ENCODE measurements around the gene SLC35C1. TPM values are rescaled to one million over a fixed set of nuclear protein-coding genes. Genes with fewer than 3 reads are reported as not detected.

The SLC35C1 gene
- total and polyA plus RNA-seq, 9 of the 15 experiments (the other 6 are each of a cell fraction or from before 2014, with no cell fraction given) = 0.65 to 13.1 (median 2.4) TPM

DNA sequence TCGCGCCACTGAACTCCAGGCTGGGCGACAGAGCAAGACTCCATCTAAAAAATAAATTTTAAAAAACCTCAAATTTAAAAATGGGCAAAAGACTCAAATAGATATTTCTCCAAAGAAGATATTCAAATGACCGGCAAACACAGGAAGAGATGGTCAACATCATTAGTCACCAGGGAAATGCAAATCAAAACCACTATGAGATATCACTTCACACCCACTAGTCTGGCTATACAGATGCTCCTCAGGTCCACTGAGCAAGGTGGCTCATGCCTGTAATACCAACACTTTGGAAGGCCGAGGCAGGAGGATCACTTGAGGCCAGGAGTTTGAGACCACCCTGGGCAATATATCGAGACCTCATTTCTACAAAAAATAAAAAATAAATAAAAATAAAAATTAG, 43.3 kb upstream of the SLC35C1 start:
- H3K4me3 ChIP-seq = no peak overlapping the region

More for the DNA sequence above, 43.3 kb upstream of the SLC35C1 start:
- BruUV-seq (replicated peaks) = no TSS peak
- H3K9me3 ChIP-seq (replicated peaks; ENCODE audit: control insufficient read depth, insufficient read depth, low read depth, low read length) = 0 out of 2 replicates have a peak, but pooled peaks cover 1% of the 10 kb centered on the region
- H4K20me1 ChIP-seq (replicated peaks; ENCODE audit: control insufficient read depth, insufficient read depth, low read length) = no peaks in the 10 kb centered on the region
- in situ Hi-C loops (cut with MboI) (no loop called here), intact Hi-C loops (cut with micrococcal nuclease) (no loop called here)
- CTCF ChIA-PET (ENCODE audit: low intra/inter-chr PET ratio) = no interaction called here
- ATAC-seq (no peak), DNase-seq (ENCODE audit: extremely low read depth in 1 of 4, low spot score in 3 of 4) (no peak), FAIRE-seq (no peak)
- 19% methylated on average over 6 of the region's 6 CpGs for WGBS (ENCODE audit: insufficient coverage, low coverage, missing lambda C conversion rate)
- H3K27me3 ChIP-seq (ENCODE audit: control insufficient read depth in 2 of 2, insufficient read depth in 2 of 2, low read length in 2 of 2) = peaks cover 18 to 46% of the 10 kb centered on the region in 2 experiments
- no peaks in the 10 kb centered on the region for H3K9me1 ChIP-seq (ENCODE audit: control insufficient read depth, insufficient read depth, low read length)
- H2AFZ ChIP-seq (ENCODE audit: low read depth, low read length) = no peak overlapping the region
- TF ChIP-seq, protein P1, sequence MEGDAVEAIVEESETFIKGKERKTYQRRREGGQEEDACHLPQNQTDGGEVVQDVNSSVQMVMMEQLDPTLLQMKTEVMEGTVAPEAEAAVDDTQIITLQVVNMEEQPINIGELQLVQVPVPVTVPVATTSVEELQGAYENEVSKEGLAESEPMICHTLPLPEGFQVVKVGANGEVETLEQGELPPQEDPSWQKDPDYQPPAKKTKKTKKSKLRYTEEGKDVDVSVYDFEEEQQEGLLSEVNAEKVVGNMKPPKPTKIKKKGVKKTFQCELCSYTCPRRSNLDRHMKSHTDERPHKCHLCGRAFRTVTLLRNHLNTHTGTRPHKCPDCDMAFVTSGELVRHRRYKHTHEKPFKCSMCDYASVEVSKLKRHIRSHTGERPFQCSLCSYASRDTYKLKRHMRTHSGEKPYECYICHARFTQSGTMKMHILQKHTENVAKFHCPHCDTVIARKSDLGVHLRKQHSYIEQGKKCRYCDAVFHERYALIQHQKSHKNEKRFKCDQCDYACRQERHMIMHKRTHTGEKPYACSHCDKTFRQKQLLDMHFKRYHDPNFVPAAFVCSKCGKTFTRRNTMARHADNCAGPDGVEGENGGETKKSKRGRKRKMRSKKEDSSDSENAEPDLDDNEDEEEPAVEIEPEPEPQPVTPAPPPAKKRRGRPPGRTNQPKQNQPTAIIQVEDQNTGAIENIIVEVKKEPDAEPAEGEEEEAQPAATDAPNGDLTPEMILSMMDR (IDR thresholded peaks at IDR 0.05 in 2 of 3, conservative IDR thresholded peaks at IDR 0.05 in 1 of 3; ENCODE audit: insufficient read depth in 2 of 3, low read depth in 1 of 3, low read length in 3 of 3) = no peak
- TF ChIP-seq PTTG1 (tag; IDR thresholded peaks at IDR 0.05; ENCODE audit: low read depth) = no peak
- TF ChIP-seq TEAD2 (tag; IDR thresholded peaks at IDR 0.05) = no peak
- no peak for TF ChIP-seq HSF4 (CRISPR knock-in tag; IDR thresholded peaks at IDR 0.05; ENCODE audit: borderline replicate concordance)
- TF ChIP-seq, protein P2, sequence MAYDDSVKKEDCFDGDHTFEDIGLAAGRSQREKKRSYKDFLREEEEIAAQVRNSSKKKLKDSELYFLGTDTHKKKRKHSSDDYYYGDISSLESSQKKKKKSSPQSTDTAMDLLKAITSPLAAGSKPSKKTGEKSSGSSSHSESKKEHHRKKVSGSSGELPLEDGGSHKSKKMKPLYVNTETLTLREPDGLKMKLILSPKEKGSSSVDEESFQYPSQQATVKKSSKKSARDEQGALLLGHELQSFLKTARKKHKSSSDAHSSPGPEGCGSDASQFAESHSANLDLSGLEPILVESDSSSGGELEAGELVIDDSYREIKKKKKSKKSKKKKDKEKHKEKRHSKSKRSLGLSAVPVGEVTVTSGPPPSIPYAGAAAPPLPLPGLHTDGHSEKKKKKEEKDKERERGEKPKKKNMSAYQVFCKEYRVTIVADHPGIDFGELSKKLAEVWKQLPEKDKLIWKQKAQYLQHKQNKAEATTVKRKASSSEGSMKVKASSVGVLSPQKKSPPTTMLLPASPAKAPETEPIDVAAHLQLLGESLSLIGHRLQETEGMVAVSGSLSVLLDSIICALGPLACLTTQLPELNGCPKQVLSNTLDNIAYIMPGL (CRISPR knock-in tag; IDR thresholded peaks at IDR 0.05) = no peak
- TF ChIP-seq, protein P3, sequence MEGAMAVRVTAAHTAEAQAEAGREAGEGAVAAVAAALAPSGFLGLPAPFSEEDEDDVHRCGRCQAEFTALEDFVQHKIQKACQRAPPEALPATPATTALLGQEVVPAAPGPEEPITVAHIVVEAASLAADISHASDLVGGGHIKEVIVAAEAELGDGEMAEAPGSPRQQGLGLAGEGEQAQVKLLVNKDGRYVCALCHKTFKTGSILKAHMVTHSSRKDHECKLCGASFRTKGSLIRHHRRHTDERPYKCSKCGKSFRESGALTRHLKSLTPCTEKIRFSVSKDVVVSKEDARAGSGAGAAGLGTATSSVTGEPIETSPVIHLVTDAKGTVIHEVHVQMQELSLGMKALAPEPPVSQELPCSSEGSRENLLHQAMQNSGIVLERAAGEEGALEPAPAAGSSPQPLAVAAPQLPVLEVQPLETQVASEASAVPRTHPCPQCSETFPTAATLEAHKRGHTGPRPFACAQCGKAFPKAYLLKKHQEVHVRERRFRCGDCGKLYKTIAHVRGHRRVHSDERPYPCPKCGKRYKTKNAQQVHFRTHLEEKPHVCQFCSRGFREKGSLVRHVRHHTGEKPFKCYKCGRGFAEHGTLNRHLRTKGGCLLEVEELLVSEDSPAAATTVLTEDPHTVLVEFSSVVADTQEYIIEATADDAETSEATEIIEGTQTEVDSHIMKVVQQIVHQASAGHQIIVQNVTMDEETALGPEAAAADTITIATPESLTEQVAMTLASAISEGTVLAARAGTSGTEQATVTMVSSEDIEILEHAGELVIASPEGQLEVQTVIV (CRISPR knock-in tag; IDR thresholded peaks at IDR 0.05; ENCODE audit: borderline replicate concordance) = no peak
- TF ChIP-seq C11orf30 (IDR thresholded peaks at IDR 0.05; ENCODE audit: low read depth) = no peak
- TF ChIP-seq ETV5 (CRISPR knock-in tag; IDR thresholded peaks at IDR 0.05; ENCODE audit: low read depth) = no peak
- TF ChIP-seq ZBTB17 (CRISPR knock-in tag; IDR thresholded peaks at IDR 0.05) = no peak
- TF ChIP-seq, protein P4, sequence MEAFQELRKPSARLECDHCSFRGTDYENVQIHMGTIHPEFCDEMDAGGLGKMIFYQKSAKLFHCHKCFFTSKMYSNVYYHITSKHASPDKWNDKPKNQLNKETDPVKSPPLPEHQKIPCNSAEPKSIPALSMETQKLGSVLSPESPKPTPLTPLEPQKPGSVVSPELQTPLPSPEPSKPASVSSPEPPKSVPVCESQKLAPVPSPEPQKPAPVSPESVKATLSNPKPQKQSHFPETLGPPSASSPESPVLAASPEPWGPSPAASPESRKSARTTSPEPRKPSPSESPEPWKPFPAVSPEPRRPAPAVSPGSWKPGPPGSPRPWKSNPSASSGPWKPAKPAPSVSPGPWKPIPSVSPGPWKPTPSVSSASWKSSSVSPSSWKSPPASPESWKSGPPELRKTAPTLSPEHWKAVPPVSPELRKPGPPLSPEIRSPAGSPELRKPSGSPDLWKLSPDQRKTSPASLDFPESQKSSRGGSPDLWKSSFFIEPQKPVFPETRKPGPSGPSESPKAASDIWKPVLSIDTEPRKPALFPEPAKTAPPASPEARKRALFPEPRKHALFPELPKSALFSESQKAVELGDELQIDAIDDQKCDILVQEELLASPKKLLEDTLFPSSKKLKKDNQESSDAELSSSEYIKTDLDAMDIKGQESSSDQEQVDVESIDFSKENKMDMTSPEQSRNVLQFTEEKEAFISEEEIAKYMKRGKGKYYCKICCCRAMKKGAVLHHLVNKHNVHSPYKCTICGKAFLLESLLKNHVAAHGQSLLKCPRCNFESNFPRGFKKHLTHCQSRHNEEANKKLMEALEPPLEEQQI (IDR thresholded peaks at IDR 0.05) = no peak
- no peak for TF ChIP-seq NCOR1 (IDR thresholded peaks at IDR 0.05)
- TF ChIP-seq, protein P5, sequence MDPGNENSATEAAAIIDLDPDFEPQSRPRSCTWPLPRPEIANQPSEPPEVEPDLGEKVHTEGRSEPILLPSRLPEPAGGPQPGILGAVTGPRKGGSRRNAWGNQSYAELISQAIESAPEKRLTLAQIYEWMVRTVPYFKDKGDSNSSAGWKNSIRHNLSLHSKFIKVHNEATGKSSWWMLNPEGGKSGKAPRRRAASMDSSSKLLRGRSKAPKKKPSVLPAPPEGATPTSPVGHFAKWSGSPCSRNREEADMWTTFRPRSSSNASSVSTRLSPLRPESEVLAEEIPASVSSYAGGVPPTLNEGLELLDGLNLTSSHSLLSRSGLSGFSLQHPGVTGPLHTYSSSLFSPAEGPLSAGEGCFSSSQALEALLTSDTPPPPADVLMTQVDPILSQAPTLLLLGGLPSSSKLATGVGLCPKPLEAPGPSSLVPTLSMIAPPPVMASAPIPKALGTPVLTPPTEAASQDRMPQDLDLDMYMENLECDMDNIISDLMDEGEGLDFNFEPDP (CRISPR knock-in tag; IDR thresholded peaks at IDR 0.05) = no peak
- TF ChIP-seq MED1 (CRISPR knock-in tag; IDR thresholded peaks at IDR 0.05; ENCODE audit: borderline replicate concordance) = no peak
- H3K9ac ChIP-seq (ENCODE audit: insufficient read depth in 1 of 2, low read depth in 2 of 2, low read length in 2 of 2) = no peak overlapping the region
- H3K36me3 ChIP-seq (ENCODE audit: control insufficient read depth, insufficient read depth, low read length) = no peaks in the 10 kb centered on the region
- POLR2A ChIA-PET = no interaction called here
- no peaks in the 10 kb centered on the region; a peak in 1 of 5 replicates for H3K4me1 ChIP-seq (replicated peaks in 1 of 2; ENCODE audit: control insufficient read depth in 2 of 2, insufficient read depth in 2 of 2, low read length in 2 of 2)
- no peaks in the 10 kb centered on the region for H3K79me2 ChIP-seq (ENCODE audit: control insufficient read depth, insufficient read depth, low read length)
- no peak overlapping the region for H3K4me2 ChIP-seq (ENCODE audit: insufficient read depth, low read length)
- H3K27ac ChIP-seq (ENCODE audit: extremely low read depth, low read depth, low read length) = no peak overlapping the region

All from K562 (cell line).